Activated T-cell treated with anti-CD3 and anti-CD28 coated beads, Interleukin-2, amount 50 U/mL, for 24 hours (primary cell): ENCODE results near the gene CLDN24.

ENCODE experiments used
- DNase-seq: peaks from one replicate; pipeline ENCODE4 v3.0.0-alpha.2; 2020
- H3K27ac Mint-ChIP-seq: 2 replicates; pipeline ENCODE4 v1.8.0; 2020; ENCODE audit warnings: mild to moderate bottlenecking, mixed read lengths
- H3K27me3 Mint-ChIP-seq: 2 replicates; pipeline ENCODE4 v1.8.0; 2020; ENCODE audit warnings: mixed read lengths
- H3K36me3 Mint-ChIP-seq: 2 replicates; pipeline ENCODE4 v1.8.0; 2020; ENCODE audit warnings: low read depth, mixed read lengths
- H3K4me1 Mint-ChIP-seq: 2 replicates; pipeline ENCODE4 v1.8.0; 2020; ENCODE audit warnings: low read depth, mixed read lengths
- H3K4me3 Mint-ChIP-seq: 2 replicates; pipeline ENCODE4 v1.8.0; 2020; ENCODE audit warnings: mild to moderate bottlenecking, moderate library complexity, mixed read lengths
- H3K9me3 Mint-ChIP-seq: 2 replicates; pipeline ENCODE4 v1.8.0; 2020; ENCODE audit warnings: mixed read lengths

Gene CLDN24

GRCh38 chr4:183352546-183352945 lies 30.3 kb upstream of the CLDN24 start:
- no peak overlapping the region for H3K27ac Mint-ChIP-seq
- no peaks in the 10 kb centered on the region for H3K9me3 Mint-ChIP-seq
- peaks cover 37% of the 10 kb centered on the region for H3K27me3 Mint-ChIP-seq
- H3K36me3 Mint-ChIP-seq = no peaks in the 10 kb centered on the region
- peaks cover 19% of the 10 kb centered on the region for H3K4me1 Mint-ChIP-seq
- DNase-seq = no peak
- no peak overlapping the region for H3K4me3 Mint-ChIP-seq

GRCh38 chr4:183350317-183351071 lies 28.3 kb upstream of the CLDN24 start:
- Mint-ChIP-seq H3K4me3 (no peak overlapping the region), H3K4me1 (peaks cover 19% of the 10 kb centered on the region), H3K27ac (no peak overlapping the region), H3K36me3 (no peaks in the 10 kb centered on the region), H3K27me3 (peaks cover 42% of the 10 kb centered on the region), H3K9me3 (no peaks in the 10 kb centered on the region)
- no peak for DNase-seq

- H3K4me3 Mint-ChIP-seq = no peak overlapping the region
- H3K4me1 Mint-ChIP-seq = peaks cover 19% of the 10 kb centered on the region
- DNase-seq = no peak
- H3K27me3 Mint-ChIP-seq = peaks cover 50% of the 10 kb centered on the region
- no peaks in the 10 kb centered on the region for H3K36me3 Mint-ChIP-seq
- no peaks in the 10 kb centered on the region for H3K9me3 Mint-ChIP-seq
- H3K27ac Mint-ChIP-seq = peak overlapping the region; percentile 82
These were observed 27.4 kb upstream of the CLDN24 start for GRCh38 chr4:183349673-183350072.

- Mint-ChIP-seq H3K9me3 (no peaks in the 10 kb centered on the region), H3K36me3 (no peaks in the 10 kb centered on the region), H3K27me3 (peaks cover 56% of the 10 kb centered on the region), H3K4me1 (peaks cover 19% of the 10 kb centered on the region), H3K27ac (peak overlapping the region; percentile 82), H3K4me3 (no peak overlapping the region)
- no peak for DNase-seq
These were observed 26.8 kb upstream of the CLDN24 start for GRCh38 chr4:183348706-183349659.

GRCh38 chr4:183348136-183348535 lies 25.9 kb upstream of the CLDN24 start:
- peaks cover 21% of the 10 kb centered on the region for H3K4me1 Mint-ChIP-seq

GRCh38 chr4:183347566-183347965 lies 25.3 kb upstream of the CLDN24 start:
- peaks cover 65% of the 10 kb centered on the region for H3K27me3 Mint-ChIP-seq
- H3K9me3 Mint-ChIP-seq = no peaks in the 10 kb centered on the region
- H3K4me3 Mint-ChIP-seq = no peak overlapping the region
- H3K27ac Mint-ChIP-seq = no peak overlapping the region
- H3K36me3 Mint-ChIP-seq = no peaks in the 10 kb centered on the region
- DNase-seq = no peak
- H3K4me1 Mint-ChIP-seq = peaks cover 24% of the 10 kb centered on the region

More at GRCh38 chr4:183348136-183348535, 25.9 kb upstream of the CLDN24 start:
- Mint-ChIP-seq H3K36me3 (no peaks in the 10 kb centered on the region), H3K4me3 (no peak overlapping the region), H3K27me3 (peaks cover 64% of the 10 kb centered on the region), H3K9me3 (no peaks in the 10 kb centered on the region), H3K27ac (peak overlapping the region; percentile 82)
- no peak for DNase-seq

- peaks cover 64% of the 10 kb centered on the region for H3K27me3 Mint-ChIP-seq
- no peaks in the 10 kb centered on the region for H3K9me3 Mint-ChIP-seq
These were observed 24.9 kb upstream of the CLDN24 start for GRCh38 chr4:183347146-183347545.

GRCh38 chr4:183345261-183345660 lies 23.0 kb upstream of the CLDN24 start:
- DNase-seq = no peak
- Mint-ChIP-seq H3K4me3 (no peak overlapping the region), H3K36me3 (no peaks in the 10 kb centered on the region), H3K9me3 (no peaks in the 10 kb centered on the region), H3K27ac (no peak overlapping the region), H3K4me1 (peaks cover 21% of the 10 kb centered on the region), H3K27me3 (peaks cover 58% of the 10 kb centered on the region)

More at GRCh38 chr4:183347146-183347545, 24.9 kb upstream of the CLDN24 start:
- H3K4me3 Mint-ChIP-seq = no peak overlapping the region
- H3K4me1 Mint-ChIP-seq = peaks cover 24% of the 10 kb centered on the region
- DNase-seq = no peak
- no peak overlapping the region for H3K27ac Mint-ChIP-seq
- H3K36me3 Mint-ChIP-seq = no peaks in the 10 kb centered on the region

- Mint-ChIP-seq H3K4me3 (no peak overlapping the region), H3K9me3 (no peaks in the 10 kb centered on the region), H3K36me3 (no peaks in the 10 kb centered on the region), H3K27ac (no peak overlapping the region), H3K4me1 (peaks cover 19% of the 10 kb centered on the region), H3K27me3 (peaks cover 57% of the 10 kb centered on the region)
- no peak for DNase-seq
These were observed 22.5 kb upstream of the CLDN24 start for GRCh38 chr4:183344523-183345255.

GRCh38 chr4:183343730-183344129 lies 21.5 kb upstream of the CLDN24 start:
- Mint-ChIP-seq H3K9me3 (no peaks in the 10 kb centered on the region), H3K4me3 (no peak overlapping the region), H3K4me1 (peaks cover 9% of the 10 kb centered on the region), H3K27ac (no peak overlapping the region), H3K27me3 (peaks cover 50% of the 10 kb centered on the region), H3K36me3 (no peaks in the 10 kb centered on the region)
- DNase-seq = no peak

GRCh38 chr4:183342541-183343533 lies 20.6 kb upstream of the CLDN24 start:
- Mint-ChIP-seq H3K4me1 (peaks cover 4% of the 10 kb centered on the region), H3K9me3 (no peaks in the 10 kb centered on the region), H3K36me3 (no peaks in the 10 kb centered on the region), H3K27ac (no peak overlapping the region), H3K4me3 (no peak overlapping the region), H3K27me3 (peaks cover 46% of the 10 kb centered on the region)
- no peak for DNase-seq

GRCh38 chr4:183337833-183338232 lies 15.6 kb upstream of the CLDN24 start:
- H3K9me3 Mint-ChIP-seq = no peaks in the 10 kb centered on the region
- H3K27me3 Mint-ChIP-seq = peaks cover 27% of the 10 kb centered on the region
- no peak overlapping the region for H3K4me3 Mint-ChIP-seq
- no peak overlapping the region for H3K27ac Mint-ChIP-seq
- H3K36me3 Mint-ChIP-seq = no peaks in the 10 kb centered on the region
- peaks cover 9% of the 10 kb centered on the region for H3K4me1 Mint-ChIP-seq
- DNase-seq = no peak

- no peaks in the 10 kb centered on the region for H3K36me3 Mint-ChIP-seq
- peaks cover 9% of the 10 kb centered on the region for H3K4me1 Mint-ChIP-seq
- peaks cover 29% of the 10 kb centered on the region for H3K27me3 Mint-ChIP-seq
- no peak overlapping the region for H3K4me3 Mint-ChIP-seq
- H3K27ac Mint-ChIP-seq = no peak overlapping the region
- no peaks in the 10 kb centered on the region for H3K9me3 Mint-ChIP-seq
- DNase-seq = no peak
These were observed 15.1 kb upstream of the CLDN24 start for GRCh38 chr4:183337349-183337748.
